22Rv1 (cell line): ENCODE results near the gene POP4.
"Not testable (repeated sequence)": the region's sequence is repeated elsewhere in the genome, so short reads cannot be mapped to it uniquely, and the experiment has no call there.

Experiments
- H3K27ac ChIP-seq: fragments of 450-650 bp; 2 replicates; pipeline ENCODE4 v1.5.1; 2017
- CTCF ChIP-seq: fragments of 450-650 bp; IDR thresholded peaks from 2 replicates; pipeline ENCODE4 v1.5.1; 2017; ENCODE audit warnings: mild to moderate bottlenecking
- ZFX ChIP-seq: fragments of 450-650 bp; IDR thresholded peaks from 2 replicates; pipeline ENCODE4 v1.6.1; 2017; ENCODE audit warnings: antibody characterized with exemption, borderline replicate concordance

Gene POP4

DNA sequence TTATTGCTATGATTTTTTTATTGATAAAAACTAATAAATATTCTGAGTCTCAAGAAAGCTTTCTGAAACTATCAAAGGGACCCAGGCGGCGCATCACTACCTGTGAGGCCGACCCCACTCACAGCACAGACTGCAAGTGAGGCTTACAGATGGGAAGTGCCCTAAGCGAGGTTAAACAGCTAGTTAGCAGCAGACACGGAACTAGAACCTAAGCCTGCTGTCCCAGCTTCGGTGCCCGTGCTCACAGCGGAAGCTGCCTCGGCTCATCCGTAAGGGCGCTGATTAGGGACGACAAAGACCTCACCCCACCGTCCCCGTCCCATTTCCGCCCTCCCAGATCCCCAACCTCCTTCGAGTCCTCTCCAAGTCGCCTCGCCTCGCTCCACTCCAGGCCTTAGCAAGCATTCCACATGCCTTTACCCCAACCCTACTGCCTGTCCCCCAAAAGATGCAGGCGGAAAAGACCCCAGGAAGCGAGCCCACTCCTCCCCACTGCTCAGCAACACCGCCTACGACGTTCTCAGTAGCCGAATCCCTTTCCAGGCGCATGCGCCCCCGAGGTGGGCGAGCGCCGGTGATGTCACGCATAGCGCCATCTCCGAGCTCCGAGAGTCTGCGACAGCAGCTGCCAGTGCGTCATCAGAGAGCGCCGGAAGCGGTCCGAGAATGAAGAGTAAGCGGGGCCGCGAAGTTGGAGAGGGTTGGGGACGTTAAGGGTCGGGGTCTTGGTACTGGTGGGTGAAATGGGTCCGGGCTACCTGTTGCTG lies at the start of gene POP4:
TSS of gene POP4 (plus strand) at position 631 of the 767 bp plus-strand sequence. CDS start at position 667, 36 bp downstream.
- H3K27ac ChIP-seq, result peak within 1 kb of the TSS; percentile 58
- TF ChIP-seq ZFX (no peak), CTCF (no peak)

- H3K27ac ChIP-seq, result not testable (repeated sequence)
These were observed 47.0 kb upstream of the POP4 start for GRCh38 chr19:29559110-29559509.

DNA sequence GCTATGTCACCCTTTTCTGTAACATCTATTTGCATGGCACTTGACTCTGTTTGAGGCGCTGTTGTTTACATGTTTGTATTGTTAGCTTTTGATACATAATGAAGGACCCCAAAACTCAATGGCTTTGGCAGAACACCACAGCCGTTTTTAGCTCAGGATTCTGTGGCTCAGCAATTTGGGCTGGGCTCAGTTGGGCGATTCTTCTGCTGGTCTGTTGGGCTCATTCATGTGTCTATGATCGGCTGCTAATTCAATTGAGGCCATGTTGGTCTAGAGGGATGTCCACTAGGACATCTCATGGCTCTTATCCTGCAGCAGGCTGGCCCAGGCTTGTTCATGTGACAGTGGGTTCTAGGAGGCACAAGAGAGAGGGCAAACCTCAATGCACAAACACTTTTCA lies 46.3 kb upstream of the POP4 start:
- TF ChIP-seq ZFX, result no peak
- TF ChIP-seq CTCF, result no peak

DNA sequence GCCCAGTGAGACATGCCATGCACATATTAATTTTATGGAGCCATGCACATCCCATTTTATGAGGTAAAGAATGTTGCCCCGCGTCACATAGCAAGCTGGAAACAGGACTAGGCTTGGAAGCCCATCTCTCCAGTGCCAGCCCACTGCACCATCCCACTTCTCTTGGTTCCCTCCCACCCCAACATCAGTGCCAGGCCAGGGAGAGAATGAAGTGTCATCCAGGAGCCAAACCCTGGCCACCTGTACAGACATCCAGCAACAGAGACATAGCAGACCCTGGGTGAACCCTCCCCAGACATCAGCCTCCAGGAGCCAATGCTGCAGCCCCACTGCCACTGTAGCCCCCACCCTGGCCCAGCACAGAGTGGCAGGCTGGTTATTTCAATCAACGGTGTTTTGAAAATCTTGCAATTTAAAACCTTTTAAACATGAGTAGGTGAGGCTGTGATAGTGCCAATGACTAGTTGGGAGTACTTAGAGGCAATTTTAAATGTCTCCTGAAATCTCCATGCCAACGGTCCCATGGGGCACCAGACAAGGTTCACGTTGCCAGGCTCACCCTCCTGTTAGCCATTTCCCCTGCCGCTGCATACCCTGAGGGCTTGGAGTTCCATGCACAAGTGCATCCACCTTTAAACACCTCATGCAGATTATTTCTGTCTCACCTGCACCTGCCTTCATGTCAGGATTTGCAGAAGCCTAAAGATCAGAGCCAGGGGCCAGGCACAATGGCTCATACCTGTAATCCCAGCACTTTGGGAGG lies 45.6 kb upstream of the POP4 start:
- TF ChIP-seq CTCF (no peak), ZFX (no peak)
- no peak overlapping the region for H3K27ac ChIP-seq

More for the DNA sequence above, 46.3 kb upstream of the POP4 start:
- H3K27ac ChIP-seq, result no peak overlapping the region

- no peak for TF ChIP-seq CTCF
- no peak for TF ChIP-seq ZFX
- H3K27ac ChIP-seq, result no peak overlapping the region
These were observed 44.5 kb upstream of the POP4 start for GRCh38 chr19:29561601-29562000.

DNA sequence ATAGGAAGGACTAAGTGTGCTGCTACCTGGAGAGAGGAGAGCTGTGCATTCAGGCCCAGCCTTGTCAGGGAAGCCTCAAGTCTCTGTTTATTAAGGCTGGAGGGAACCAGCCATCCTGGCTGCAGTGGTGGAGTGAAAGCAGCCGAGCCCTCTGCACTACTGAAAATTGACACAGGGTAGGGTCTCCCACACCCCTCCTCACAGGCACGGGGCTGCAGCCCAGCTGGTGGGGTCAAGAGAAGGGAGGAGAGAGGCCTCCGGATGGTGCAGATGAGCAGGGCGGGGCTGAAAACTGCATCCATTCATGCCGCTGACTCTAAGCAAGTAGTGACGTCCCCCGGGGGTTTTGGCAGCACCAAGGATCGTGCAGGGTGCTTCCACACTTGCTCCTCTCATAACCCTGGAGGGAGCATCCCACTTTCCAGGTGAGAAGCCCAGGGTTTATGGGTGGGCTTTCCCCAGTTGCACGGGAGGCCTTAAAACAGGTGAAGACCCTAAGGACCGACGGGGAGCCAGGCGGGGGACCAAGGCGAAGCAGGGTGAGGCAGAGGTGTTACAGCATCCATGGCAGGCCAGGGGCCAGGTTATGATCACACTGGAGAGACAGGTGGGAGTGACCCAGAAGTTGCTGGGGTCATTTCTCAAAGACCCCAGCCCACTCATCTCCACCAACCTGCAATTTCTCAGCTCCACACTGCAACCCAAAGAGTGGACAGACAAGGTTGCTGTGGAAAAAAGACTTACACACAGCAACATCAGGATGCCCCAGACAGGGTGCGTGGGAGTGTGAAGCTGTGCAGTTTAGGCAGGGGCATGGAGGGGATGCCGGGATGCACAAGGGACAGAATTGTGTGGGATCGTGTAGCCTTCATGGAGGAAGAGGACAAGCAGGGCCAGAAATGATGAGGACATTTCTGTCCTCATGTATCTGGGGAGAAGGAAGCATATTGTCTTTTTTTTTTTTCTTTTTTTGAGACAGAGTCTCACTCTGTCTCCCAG lies 43.5 kb upstream of the POP4 start:
- TF ChIP-seq ZFX, result no peak
- no peak for TF ChIP-seq CTCF
- no peak overlapping the region for H3K27ac ChIP-seq

DNA sequence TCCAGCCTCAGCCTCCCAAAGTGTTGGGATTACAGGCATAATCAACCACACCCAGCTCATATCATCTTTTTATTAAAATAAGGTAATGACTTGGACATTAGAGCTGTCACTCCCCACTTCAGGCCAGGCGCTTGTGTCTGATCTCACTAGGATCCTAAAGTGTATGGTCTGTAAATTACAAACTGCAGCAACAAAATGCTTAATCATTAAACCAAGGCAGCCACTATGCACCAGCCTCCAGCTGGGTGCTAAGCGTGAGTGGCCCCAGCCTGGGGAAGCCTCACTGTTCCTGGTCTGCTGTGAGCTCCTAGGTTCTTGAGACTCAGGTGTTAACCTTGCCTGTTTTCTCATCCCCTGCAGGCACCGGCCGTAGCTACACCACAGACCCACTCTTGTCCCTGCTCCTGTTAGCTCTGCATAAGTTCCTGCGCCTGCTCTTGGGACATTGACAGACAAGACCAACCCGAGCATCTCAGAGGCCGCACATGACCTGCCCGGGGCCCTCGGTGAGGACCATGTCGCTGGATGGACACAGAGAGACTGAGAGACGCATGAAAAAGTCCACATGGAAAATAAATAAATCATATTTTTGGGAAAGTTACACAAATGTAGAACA lies 42.5 kb upstream of the POP4 start:
- H3K27ac ChIP-seq, result no peak overlapping the region
- TF ChIP-seq CTCF (no peak), ZFX (no peak)
